Duodenal mucosa (tissue), 2 donors: ENCODE measurements around the gene SHROOM2.

Source experiments
- H3K27ac ChIP-seq: one replicate; pipeline ENCODE4 v1.7.0; 2013; ENCODE audit warnings: low read depth, low read length
- H3K27me3 ChIP-seq, 2 donors: one replicate each; pipeline ENCODE4 v1.7.0; 2013; ENCODE audit warnings: low read length in 2 of 2, control low read depth in 1 of 2; ENCODE audit not compliant: insufficient read depth in 2 of 2, control insufficient read depth in 1 of 2
- H3K36me3 ChIP-seq, 2 donors: one replicate each; pipeline ENCODE4 v1.7.0; 2013; ENCODE audit warnings: low read length in 2 of 2, control low read depth in 1 of 2; ENCODE audit not compliant: insufficient read depth in 2 of 2, control insufficient read depth in 1 of 2
- H3K4me1 ChIP-seq, 2 donors: one replicate each; pipeline ENCODE4 v1.7.0; 2013; ENCODE audit warnings: low read length in 2 of 2, control low read depth in 1 of 2; ENCODE audit not compliant: insufficient read depth in 2 of 2, control insufficient read depth in 1 of 2
- H3K4me3 ChIP-seq, 2 donors: one replicate each; pipeline ENCODE4 v1.7.0; 2013; ENCODE audit warnings: low read length in 2 of 2, low read depth in 1 of 2
- H3K9ac ChIP-seq, 2 donors: one replicate each; pipeline ENCODE4 v1.7.0; 2013; ENCODE audit warnings: low read length in 2 of 2, low read depth in 1 of 2
- H3K9me3 ChIP-seq, 2 donors: one replicate each; pipeline ENCODE4 v1.7.0; 2013; ENCODE audit warnings: low read length in 2 of 2, control low read depth in 1 of 2; ENCODE audit not compliant: control insufficient read depth in 1 of 2

The SHROOM2 gene

DNA sequence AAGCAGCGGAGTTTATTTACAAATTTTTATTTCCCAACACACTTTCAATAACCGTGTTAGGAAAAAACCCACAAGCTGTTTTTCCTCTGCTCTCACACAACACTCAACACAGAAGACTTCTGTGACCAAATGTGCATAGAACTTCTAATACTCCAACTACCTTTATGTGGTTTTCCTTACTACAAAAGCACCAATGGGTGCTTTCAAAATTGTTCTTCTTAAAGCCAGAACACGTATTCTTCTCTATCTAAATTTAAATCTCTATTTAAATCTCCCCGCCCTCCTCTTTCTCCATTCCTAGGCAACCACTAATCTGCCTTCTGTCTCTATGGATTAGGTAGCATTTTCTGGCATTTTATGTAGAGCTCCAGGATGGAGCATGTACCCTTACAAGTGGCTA is 90.0 kb downstream of the SHROOM2 start:
- no peaks in the 10 kb centered on the region for H3K9me3 ChIP-seq
- H3K4me1 ChIP-seq = no peaks in the 10 kb centered on the region
- H3K36me3 ChIP-seq = no peaks in the 10 kb centered on the region
- no peak overlapping the region for H3K4me3 ChIP-seq
- H3K9ac ChIP-seq = no peak overlapping the region
- H3K27ac ChIP-seq = no peak overlapping the region
- no peaks in the 10 kb centered on the region for H3K27me3 ChIP-seq

DNA sequence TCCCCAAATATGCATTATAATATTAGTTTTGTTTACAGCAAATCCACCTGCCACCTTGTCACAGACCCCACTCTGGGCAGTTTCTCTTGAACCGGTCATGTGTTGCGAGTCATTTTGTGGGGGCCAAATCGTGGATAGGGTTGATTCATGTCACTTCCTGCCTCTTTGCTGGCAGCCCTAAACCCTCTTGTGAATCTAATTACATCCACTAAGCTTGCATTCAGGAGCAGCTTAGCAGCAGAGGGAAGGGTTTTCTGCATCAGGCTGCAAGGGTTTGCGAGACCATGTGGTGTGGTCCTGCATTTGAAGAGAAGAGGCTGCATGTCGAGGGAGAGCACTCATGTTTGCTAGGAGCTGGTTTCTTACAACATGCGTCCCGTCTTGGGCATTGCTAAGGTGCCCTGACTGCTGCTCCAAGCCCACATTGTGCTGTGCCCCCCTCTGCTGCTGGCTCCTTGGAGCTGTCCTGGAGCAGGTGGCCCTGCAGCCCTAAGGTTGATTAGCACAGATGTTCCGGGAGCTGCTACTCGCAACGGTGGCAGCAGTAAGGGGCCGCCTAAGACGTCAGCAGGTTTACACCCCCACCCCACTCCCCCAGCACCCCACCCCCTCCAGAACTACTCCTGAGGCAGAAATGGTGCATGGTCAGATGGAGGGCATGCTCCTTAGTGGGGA is 92.1 kb downstream of the SHROOM2 start:
- no peaks in the 10 kb centered on the region for H3K27me3 ChIP-seq

GRCh38 chrX:9880237-9880636 is 94.0 kb downstream of the SHROOM2 start:
- Histone ChIP-seq H3K9me3 (no peaks in the 10 kb centered on the region), H3K36me3 (no peaks in the 10 kb centered on the region), H3K9ac (no peak overlapping the region), H3K4me1 (no peaks in the 10 kb centered on the region), H3K27me3 (no peaks in the 10 kb centered on the region), H3K4me3 (no peak overlapping the region), H3K27ac (no peak overlapping the region)

More for the DNA sequence above, 92.1 kb downstream of the SHROOM2 start:
- Histone ChIP-seq H3K4me3 (no peak overlapping the region), H3K9ac (no peak overlapping the region), H3K27ac (no peak overlapping the region), H3K36me3 (no peaks in the 10 kb centered on the region), H3K4me1 (no peaks in the 10 kb centered on the region), H3K9me3 (no peaks in the 10 kb centered on the region)

- no peaks in the 10 kb centered on the region for H3K27me3 ChIP-seq
- no peaks in the 10 kb centered on the region for H3K4me1 ChIP-seq
- no peaks in the 10 kb centered on the region for H3K9me3 ChIP-seq
- no peak overlapping the region for H3K9ac ChIP-seq
- H3K27ac ChIP-seq = no peak overlapping the region
- no peak overlapping the region for H3K4me3 ChIP-seq
- H3K36me3 ChIP-seq = no peaks in the 10 kb centered on the region
Measured at GRCh38 chrX:9880870-9881269, 94.6 kb downstream of the SHROOM2 start.

GRCh38 chrX:9882669-9883446 is 96.6 kb downstream of the SHROOM2 start:
- H3K9ac ChIP-seq = no peak overlapping the region
- H3K36me3 ChIP-seq = no peaks in the 10 kb centered on the region
- no peaks in the 10 kb centered on the region for H3K27me3 ChIP-seq
- H3K27ac ChIP-seq = no peak overlapping the region
- no peaks in the 10 kb centered on the region for H3K9me3 ChIP-seq
- H3K4me3 ChIP-seq = no peak overlapping the region
- no peaks in the 10 kb centered on the region for H3K4me1 ChIP-seq

DNA sequence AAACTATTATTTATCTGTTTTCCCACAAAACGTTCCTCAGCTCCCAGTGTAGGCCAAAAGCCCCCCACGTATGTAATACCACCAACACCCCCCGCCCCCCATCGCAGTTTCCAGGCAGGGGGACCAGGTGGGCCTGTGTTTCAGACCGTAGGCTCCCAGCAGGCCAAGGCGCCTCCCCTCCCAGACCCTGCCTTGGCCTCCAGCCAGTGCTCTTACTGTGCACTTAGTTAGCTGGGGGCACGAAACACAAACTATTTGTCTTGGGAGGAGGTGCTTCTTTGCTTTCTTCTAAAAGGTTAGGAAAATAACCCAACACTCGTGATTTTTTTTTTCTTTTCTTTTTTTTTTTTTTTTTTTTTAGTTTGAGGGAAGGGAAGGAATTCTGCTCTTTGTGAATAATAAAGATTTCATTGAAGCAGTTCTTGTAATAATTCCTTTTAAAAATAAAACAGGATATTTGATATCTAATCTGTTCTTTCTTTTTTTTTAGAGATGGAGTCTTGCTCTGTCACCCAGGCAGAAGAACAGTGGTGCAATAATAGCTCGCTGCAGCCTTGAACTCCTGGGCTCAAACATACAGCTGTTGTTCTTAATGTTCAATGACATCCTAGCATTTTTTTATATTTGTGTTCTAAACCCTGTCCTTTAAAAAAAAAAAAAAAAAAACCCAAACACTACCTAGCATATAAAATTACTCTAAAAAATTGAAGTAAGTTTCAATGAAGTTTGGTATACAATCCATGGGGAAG is 98.0 kb downstream of the SHROOM2 start:
- no peaks in the 10 kb centered on the region for H3K9me3 ChIP-seq
- no peak overlapping the region for H3K4me3 ChIP-seq
- no peaks in the 10 kb centered on the region for H3K4me1 ChIP-seq
- H3K27me3 ChIP-seq = no peaks in the 10 kb centered on the region
- no peaks in the 10 kb centered on the region for H3K36me3 ChIP-seq
- H3K9ac ChIP-seq = no peak overlapping the region
- no peak overlapping the region for H3K27ac ChIP-seq

GRCh38 chrX:9885150-9885549 is 98.9 kb downstream of the SHROOM2 start:
- H3K4me3 ChIP-seq = no peak overlapping the region
- no peaks in the 10 kb centered on the region for H3K4me1 ChIP-seq
- no peaks in the 10 kb centered on the region for H3K27me3 ChIP-seq
- H3K9ac ChIP-seq = no peak overlapping the region
- H3K36me3 ChIP-seq = no peaks in the 10 kb centered on the region
- no peaks in the 10 kb centered on the region for H3K9me3 ChIP-seq
- H3K27ac ChIP-seq = no peak overlapping the region

DNA sequence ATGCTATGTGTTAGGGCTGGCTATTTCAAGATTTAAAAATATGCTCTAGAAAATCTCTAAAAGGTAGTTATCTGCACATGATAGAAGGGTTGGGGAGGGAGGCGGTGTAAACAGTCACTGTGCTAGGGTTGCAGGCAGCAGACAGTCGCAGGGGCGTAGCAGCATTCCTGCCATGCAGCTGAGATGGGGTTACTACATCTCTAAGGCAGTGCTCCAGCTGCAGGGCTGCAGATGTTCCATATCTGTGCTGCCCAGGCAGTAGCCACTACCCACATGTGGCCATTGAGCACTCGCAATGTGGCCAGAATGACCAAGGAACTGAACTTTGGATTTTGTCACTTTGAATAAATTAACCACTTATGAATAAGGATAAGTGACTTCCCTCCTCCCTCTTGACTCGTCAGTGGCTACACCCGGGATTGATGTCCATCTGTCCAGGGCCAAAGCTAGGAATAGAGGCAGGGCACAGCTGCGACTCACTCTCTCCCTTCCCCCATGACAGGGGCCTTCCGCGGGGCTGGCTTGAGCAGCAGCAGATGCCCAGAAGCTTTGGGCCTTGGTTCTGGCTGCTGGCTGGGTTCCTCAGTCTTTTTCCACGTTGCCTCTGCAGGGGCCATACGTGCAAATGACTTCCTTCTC is 101.5 kb downstream of the SHROOM2 start:
- Histone ChIP-seq H3K27me3 (no peaks in the 10 kb centered on the region), H3K9me3 (no peaks in the 10 kb centered on the region), H3K4me3 (no peak overlapping the region), H3K36me3 (no peaks in the 10 kb centered on the region), H3K4me1 (no peaks in the 10 kb centered on the region), H3K27ac (no peak overlapping the region), H3K9ac (no peak overlapping the region)

- Histone ChIP-seq H3K9me3 (no peaks in the 10 kb centered on the region), H3K4me3 (no peak overlapping the region), H3K4me1 (no peaks in the 10 kb centered on the region), H3K27ac (no peak overlapping the region), H3K9ac (no peak overlapping the region), H3K36me3 (no peaks in the 10 kb centered on the region), H3K27me3 (no peaks in the 10 kb centered on the region)
Measured at GRCh38 chrX:9888953-9889470, 102.8 kb downstream of the SHROOM2 start.
